ES-I3 (cell line): ENCODE results near the gene KIR3DL3.
"Not testable (repeated sequence)": the region's sequence is repeated elsewhere in the genome, so short reads cannot be mapped to it uniquely, and the experiment has no call there.

ENCODE experiments used
- H3K36me3 ChIP-seq: 2 replicates; pipeline ENCODE4 v1.6.1; 2013; ENCODE audit warnings: mild to moderate bottlenecking, low read length, control low read depth, moderate library complexity; ENCODE audit not compliant: insufficient read depth
- H3K4me1 ChIP-seq: 2 replicates; pipeline ENCODE4 v1.6.1; 2013; ENCODE audit warnings: mild to moderate bottlenecking, control low read depth, low read length; ENCODE audit not compliant: insufficient read depth
- H3K9ac ChIP-seq: 2 replicates; pipeline ENCODE4 v1.6.1; 2013; ENCODE audit warnings: low read depth, mild to moderate bottlenecking, low read length, moderate library complexity
- H3K9me3 ChIP-seq: 2 replicates; pipeline ENCODE4 v1.6.1; 2013; ENCODE audit warnings: mild to moderate bottlenecking, low read length, moderate library complexity; ENCODE audit not compliant: control insufficient read depth, insufficient read depth

KIR3DL3 gene

GRCh38 chr19:54750276-54750675, 26.0 kb downstream of the KIR3DL3 start:
- not testable (repeated sequence) for H3K36me3 ChIP-seq, H3K9ac ChIP-seq, H3K4me1 ChIP-seq, H3K9me3 ChIP-seq

- not testable (repeated sequence) for H3K36me3 ChIP-seq, H3K9me3 ChIP-seq, H3K9ac ChIP-seq
Observed at GRCh38 chr19:54756204-54757110, 32.2 kb downstream of the KIR3DL3 start.

GRCh38 chr19:54758577-54758976, 34.3 kb downstream of the KIR3DL3 start:
- H3K9ac ChIP-seq, H3K9me3 ChIP-seq, H3K36me3 ChIP-seq, H3K4me1 ChIP-seq: not testable (repeated sequence)

More at GRCh38 chr19:54756204-54757110, 32.2 kb downstream of the KIR3DL3 start:
- not testable (repeated sequence) for H3K4me1 ChIP-seq

- H3K36me3 ChIP-seq, H3K9me3 ChIP-seq, H3K4me1 ChIP-seq, H3K9ac ChIP-seq: not testable (repeated sequence)
Observed at GRCh38 chr19:54764219-54764618, 40.0 kb downstream of the KIR3DL3 start.

- H3K4me1 ChIP-seq, H3K9me3 ChIP-seq, H3K36me3 ChIP-seq, H3K9ac ChIP-seq: not testable (repeated sequence)
Observed at GRCh38 chr19:54766464-54766863, 42.2 kb downstream of the KIR3DL3 start.

- not testable (repeated sequence) for H3K4me1 ChIP-seq, H3K9me3 ChIP-seq, H3K36me3 ChIP-seq, H3K9ac ChIP-seq
Observed at GRCh38 chr19:54769646-54770045, 45.4 kb downstream of the KIR3DL3 start, which contains the start of gene KIR2DL1. Gene KIR2DL1 (plus strand): TSS chr19:54769793. CDS start chr19:54769851, 58 bp downstream.

- not testable (repeated sequence) for H3K36me3 ChIP-seq, H3K9me3 ChIP-seq, H3K4me1 ChIP-seq, H3K9ac ChIP-seq
Observed at GRCh38 chr19:54770511-54770910, 46.3 kb downstream of the KIR3DL3 start.

GRCh38 chr19:54771018-54771960, 47.0 kb downstream of the KIR3DL3 start:
- H3K36me3 ChIP-seq, H3K9me3 ChIP-seq, H3K4me1 ChIP-seq, H3K9ac ChIP-seq: not testable (repeated sequence)

- H3K4me1 ChIP-seq, H3K36me3 ChIP-seq, H3K9ac ChIP-seq, H3K9me3 ChIP-seq: not testable (repeated sequence)
Observed at GRCh38 chr19:54772666-54773065, 48.4 kb downstream of the KIR3DL3 start.

- H3K36me3 ChIP-seq, H3K9ac ChIP-seq: not testable (repeated sequence)
Observed at GRCh38 chr19:54775095-54775815, 51.0 kb downstream of the KIR3DL3 start.

GRCh38 chr19:54775830-54776229, 51.6 kb downstream of the KIR3DL3 start:
- H3K9ac ChIP-seq, H3K4me1 ChIP-seq, H3K36me3 ChIP-seq, H3K9me3 ChIP-seq: not testable (repeated sequence)

More at GRCh38 chr19:54775095-54775815, 51.0 kb downstream of the KIR3DL3 start:
- not testable (repeated sequence) for H3K9me3 ChIP-seq, H3K4me1 ChIP-seq

GRCh38 chr19:54777851-54778250, 53.6 kb downstream of the KIR3DL3 start:
- H3K9me3 ChIP-seq, H3K36me3 ChIP-seq, H3K4me1 ChIP-seq, H3K9ac ChIP-seq: not testable (repeated sequence)

- H3K9me3 ChIP-seq, H3K4me1 ChIP-seq, H3K36me3 ChIP-seq, H3K9ac ChIP-seq: not testable (repeated sequence)
Observed at GRCh38 chr19:54778896-54779295, 54.7 kb downstream of the KIR3DL3 start.

GRCh38 chr19:54782916-54783315, 58.7 kb downstream of the KIR3DL3 start:
- H3K36me3 ChIP-seq, H3K4me1 ChIP-seq, H3K9ac ChIP-seq, H3K9me3 ChIP-seq: not testable (repeated sequence)
